Sigmoid colon (tissue), 7 donors: Measurements from ENCODE around the gene ARMC12. TPM values are rescaled to one million over a fixed set of nuclear protein-coding genes. Genes with fewer than 3 reads are reported as not detected.
A peak's percentile ranks its signal among the peaks of the same experiment; 100 is the strongest.

Experiments
- DNase-seq: peaks from one replicate; pipeline ENCODE4 v3.0.0-alpha.2; 2019
- H3K27ac ChIP-seq, 4 donors: fragments of 200-600 bp; sonication (generic); one replicate each; pipeline ENCODE4 v1.5.1; 2016 to 2019; ENCODE audit warnings: mild to moderate bottlenecking in 1 of 4
- H3K27me3 ChIP-seq, 3 donors: fragments of 200-600 bp; sonication (generic); one replicate each; pipeline ENCODE4 v1.5.1; 2019; ENCODE audit warnings: mild to moderate bottlenecking in 1 of 3
- H3K36me3 ChIP-seq, 4 donors: fragments of 200-600 bp; sonication (generic); one replicate each; pipeline ENCODE4 v1.5.1; 2016 to 2019
- H3K4me1 ChIP-seq, 4 donors: fragments of 200-600 bp; sonication (generic); one replicate each; pipeline ENCODE4 v1.5.1; 2017 to 2019
- H3K4me3 ChIP-seq, 4 donors: fragments of 200-600 bp; sonication (generic); one replicate each; pipeline ENCODE4 v1.5.1; 2017 to 2019; ENCODE audit warnings: mild to moderate bottlenecking in 2 of 4, moderate library complexity in 1 of 4
- H3K9me3 ChIP-seq, 4 donors: fragments of 200-600 bp in 3 of 4; sonication (generic) in 3 of 4; one replicate each; pipeline versions ENCODE4 v1.5.1 to v1.6.1; 2013 to 2019
- CTCF ChIP-seq, 4 experiments: fragments of 450-650 bp in 3 of 4; fragments of 200-600 bp in 1 of 4; IDR thresholded peaks; one replicate each; pipeline ENCODE4 v1.5.1; 2016 to 2019; ENCODE audit warnings: antibody characterized with exemption in 4 of 4, mild to moderate bottlenecking in 3 of 4, moderate library complexity in 2 of 4
- EP300 ChIP-seq, 4 donors: sonication (generic); formaldehyde crosslinking; IDR thresholded peaks; one replicate each; pipeline ENCODE4 v1.6.1; 2017; ENCODE audit warnings: antibody characterized with exemption in 4 of 4
- POLR2A ChIP-seq, 2 donors: fragments of 450-650 bp; IDR thresholded peaks; one replicate each; pipeline ENCODE4 v1.6.1; 2016; ENCODE audit warnings: antibody characterized with exemption in 2 of 2, mild to moderate bottlenecking in 2 of 2, moderate library complexity in 2 of 2
- POLR2AphosphoS5 ChIP-seq, 4 donors: sonication (generic); formaldehyde crosslinking; IDR thresholded peaks; one replicate each; pipeline ENCODE4 v1.6.1; 2017; ENCODE audit warnings: antibody characterized with exemption in 4 of 4
- WGBS, 2 donors: extraction: QIAGEN DNeasy Blood & Tissue Kit; methylation state at CpG; one replicate each; pipeline ENCODE4 v1.1.7; 2013; 5-methylcytosine and 5-hydroxymethylcytosine counted together
- intact Hi-C: fragments of 100-400 bp; cut with DNase I; formaldehyde crosslinking; loops from one replicate; pipeline ENCODE4 v1.15.1; 2023
- polyA plus RNA-seq, 3 donors: library from polyadenylated mRNA; stranded (reverse); fragments of 200-250 nt; gene quantifications; one replicate each; pipeline ENCODE4 v1.2.3, GENCODE V29; 2013
- total RNA-seq, 4 donors: library from RNA; depleted of rRNA; stranded (reverse); fragments of >200 nt; gene quantifications; one replicate each; pipeline ENCODE4 v1.1.0, GENCODE V29; 2016
- donor health status: healthy with polysubstance abuse.
- donor health status: Bipolar disorder and iron deficiency.
- donor health status: healthy.

The ARMC12 gene
- total and polyA plus RNA-seq, 7 donors = 0.49 to 5.0 (median 0.86) TPM; not detected in 3

- H3K36me3 ChIP-seq = no peaks in the 10 kb centered on the region
- H3K4me1 ChIP-seq = peaks cover 0 to 96% (median 89%) of the 10 kb centered on the region in 4 donors
- WGBS, 2 donors = 75 to 83% methylated on average over 2 of the region's 2 CpGs
- TF ChIP-seq CTCF (IDR thresholded peaks at IDR 0.05) = no peak
- TF ChIP-seq EP300 (IDR thresholded peaks at IDR 0.05) = no peak
- TF ChIP-seq POLR2A (IDR thresholded peaks at IDR 0.05) = no peak
- no peak for TF ChIP-seq POLR2AphosphoS5 (IDR thresholded peaks at IDR 0.05)
- no peaks in the 10 kb centered on the region for H3K9me3 ChIP-seq
- H3K27ac ChIP-seq = peak overlapping the region; percentile 96 to 100 (median 98)
- DNase-seq = no peak
- no peaks in the 10 kb centered on the region for H3K27me3 ChIP-seq
- no peak overlapping the region for H3K4me3 ChIP-seq
- intact Hi-C loops = no loop called here
Observed at GRCh38 chr6:35724471-35724870, 12.4 kb upstream of the ARMC12 start.

- Histone ChIP-seq H3K36me3 (no peaks in the 10 kb centered on the region), H3K4me1 (peaks cover 0 to 96% (median 89%) of the 10 kb centered on the region in 4 donors), H3K27me3 (no peaks in the 10 kb centered on the region), H3K4me3 (no peak overlapping the region), H3K27ac (peak overlapping the region; percentile 96 to 100 (median 98)), H3K9me3 (no peaks in the 10 kb centered on the region)
- no peak for DNase-seq
- TF ChIP-seq POLR2AphosphoS5 (IDR thresholded peaks at IDR 0.05) = no peak
- TF ChIP-seq EP300 (IDR thresholded peaks at IDR 0.05) = no peak
- TF ChIP-seq CTCF (IDR thresholded peaks at IDR 0.05) = no peak
- no peak for TF ChIP-seq POLR2A (IDR thresholded peaks at IDR 0.05)
- intact Hi-C loops = loop anchor here (5.0 kb wide), 1 partner anchor 1407 kb away; no protein-coding TSS in a partner anchor
- WGBS, 2 donors = 57 to 77% methylated on average over 5 of the region's 5 CpGs
Observed at GRCh38 chr6:35725081-35725708, 11.6 kb upstream of the ARMC12 start.

GRCh38 chr6:35725721-35726438 is 11.0 kb upstream of the ARMC12 start:
- Histone ChIP-seq H3K27ac (peak overlapping the region; percentile 96 to 100 (median 98)), H3K27me3 (no peaks in the 10 kb centered on the region), H3K9me3 (no peaks in the 10 kb centered on the region), H3K4me1 (peaks cover 0 to 96% (median 89%) of the 10 kb centered on the region in 4 donors), H3K4me3 (peak overlapping the region in 3 of 4 donors; percentile 4 to 57 (median 54)), H3K36me3 (no peaks in the 10 kb centered on the region)
- intact Hi-C loops = loop anchor here (5.0 kb wide), 1 partner anchor 1406 kb away; no protein-coding TSS in a partner anchor
- peak; percentile 94 for DNase-seq
- TF ChIP-seq POLR2A (IDR thresholded peaks at IDR 0.05) (peak; percentile 25 to 69), CTCF (IDR thresholded peaks at IDR 0.05) (peak in 1 of 4 experiments; percentile 28), EP300 (IDR thresholded peaks at IDR 0.05) (peak; percentile 96 to 100 (median 99)), POLR2AphosphoS5 (IDR thresholded peaks at IDR 0.05) (peak; percentile 88 to 93 (median 92))
- WGBS, 2 donors = 13 to 37% methylated on average over 11 of the region's 11 CpGs

GRCh38 chr6:35727231-35727934 is 9.4 kb upstream of the ARMC12 start:
- peak; percentile 99 for DNase-seq
- peak overlapping the region; percentile 96 to 100 (median 98) for H3K27ac ChIP-seq
- H3K9me3 ChIP-seq = no peaks in the 10 kb centered on the region
- TF ChIP-seq POLR2A (IDR thresholded peaks at IDR 0.05) = peak; percentile 75 to 89
- peak in 1 of 4 experiments; percentile 8 for TF ChIP-seq CTCF (IDR thresholded peaks at IDR 0.05)
- peak; percentile 80 to 88 (median 84) for TF ChIP-seq POLR2AphosphoS5 (IDR thresholded peaks at IDR 0.05)
- peak; percentile 20 to 87 (median 82) for TF ChIP-seq EP300 (IDR thresholded peaks at IDR 0.05)
- peaks cover under 1 to 87% (median 85%) of the 10 kb centered on the region in 4 donors for H3K4me1 ChIP-seq
- H3K4me3 ChIP-seq = peak overlapping the region; percentile 43 to 57 (median 51)
- 3 to 15% methylated on average over 29 of the region's 29 CpGs for WGBS, 2 donors
- intact Hi-C loops = loop anchor here (1.0 to 5.0 kb wide), 3 partner anchors 36 to 1405 kb away; no protein-coding TSS in a partner anchor
- H3K36me3 ChIP-seq = no peaks in the 10 kb centered on the region
- H3K27me3 ChIP-seq = no peaks in the 10 kb centered on the region
